Endothelial cell of umbilical vein (primary cell): ENCODE results near the gene IBSP. TPM values are rescaled to one million over a fixed set of nuclear protein-coding genes. Genes with fewer than 3 reads are reported as not detected.

Source experiments
- BruUV-seq: library from RNA; stranded (reverse); fragments of 400-500 nt; replicated peaks from 2 replicates; lab custom pipeline; 2021; lab: Mats Ljungman, UMichigan
- CTCF ChIA-PET: fragments of 300-600, 350-600 bp; sonication (Branson Sonifier 250); formaldehyde crosslinking; loops from one replicate; lab custom pipeline; 2021; ENCODE audit warnings: antibody characterized with exemption, inconsistent platforms; lab: Charles Lee
- POLR2A ChIA-PET: fragments of 300-600, 350-600 bp; sonication (Branson Sonifier 250); formaldehyde crosslinking; loops from one replicate; lab custom pipeline; 2021; ENCODE audit warnings: antibody characterized with exemption, inconsistent platforms; lab: Charles Lee
- DNase-seq: peaks from one replicate; pipeline ENCODE4 v3.0.0-alpha.2; 2011; ENCODE audit warnings: low read depth, low spot score
- FAIRE-seq: peaks from 2 replicates; lab custom pipeline; 2011; peaks lifted over from hg19 to GRCh38; lab: Jason Lieb, UNC
- H2AFZ ChIP-seq: 2 replicates; pipeline ENCODE4 v1.6.0; 2012; ENCODE audit warnings: low read depth, low read length, control low read depth, inconsistent platforms
- H3K27ac ChIP-seq: 2 replicates; pipeline ENCODE4 v1.5.1; 2011; ENCODE audit warnings: low read depth, mild to moderate bottlenecking, control low read depth, low read length, moderate library complexity; ENCODE audit not compliant: insufficient read depth
- H3K27me3 ChIP-seq, 2 experiments: 2 replicates each; pipeline versions ENCODE4 v1.6.0 to v1.6.1; 2011; ENCODE audit warnings: low read length in 2 of 2, mixed read lengths in 1 of 2; ENCODE audit not compliant: control insufficient read depth in 2 of 2, insufficient read depth in 2 of 2
- H3K36me3 ChIP-seq, 2 experiments: 2 replicates in 1 of 2; 3 replicates in 1 of 2; pipeline ENCODE4 v1.5.1; 2011; ENCODE audit warnings: low read length in 2 of 2, mild to moderate bottlenecking in 1 of 2, moderate library complexity in 1 of 2; ENCODE audit not compliant: control insufficient read depth in 2 of 2, insufficient read depth in 2 of 2; ENCODE audit errors: extremely low read depth in 1 of 2
- H3K4me1 ChIP-seq: 3 replicates; pipeline ENCODE4 v1.5.1; 2011; ENCODE audit warnings: mild to moderate bottlenecking, low read length; ENCODE audit not compliant: control insufficient read depth, insufficient read depth; ENCODE audit errors: extremely low read depth
- H3K4me2 ChIP-seq: 2 replicates; pipeline ENCODE4 v1.6.1; 2011; ENCODE audit warnings: low read length, control low read depth, mixed read lengths; ENCODE audit not compliant: insufficient read depth
- H3K4me3 ChIP-seq, 3 experiments: fragments of 200-600 bp in 1 of 3; sonication (generic), shearing (Covaris generic) in 1 of 3; replicated peaks in 1 of 3; 2 replicates each; pipeline ENCODE4 v1.5.1; 2011 to 2016; ENCODE audit warnings: control low read depth in 3 of 3, low read length in 3 of 3, mild to moderate bottlenecking in 2 of 3, inconsistent platforms in 1 of 3, low read depth in 1 of 3, moderate library complexity in 1 of 3; ENCODE audit not compliant: insufficient read depth in 1 of 3
- H3K79me2 ChIP-seq: 2 replicates; pipeline ENCODE4 v1.6.0; 2012; ENCODE audit warnings: low read length, inconsistent platforms; ENCODE audit not compliant: control insufficient read depth, insufficient read depth
- H3K9ac ChIP-seq: replicated peaks from 2 replicates; pipeline ENCODE3; 2011; ENCODE audit warnings: low read length, control low read depth; ENCODE audit not compliant: insufficient read depth; ENCODE audit errors: extremely low read depth
- H3K9me1 ChIP-seq: replicated peaks from 3 replicates; pipeline ENCODE4 v1.6.0; 2011; ENCODE audit warnings: mild to moderate bottlenecking, low read length; ENCODE audit not compliant: control insufficient read depth, insufficient read depth; ENCODE audit errors: extremely low read depth
- H3K9me3 ChIP-seq: replicated peaks from 2 replicates; pipeline ENCODE4 v1.5.1; 2012; ENCODE audit warnings: low read length, inconsistent platforms; ENCODE audit not compliant: control insufficient read depth, insufficient read depth
- H4K20me1 ChIP-seq: replicated peaks from 2 replicates; pipeline ENCODE3; 2011; ENCODE audit warnings: mild to moderate bottlenecking, low read length; ENCODE audit not compliant: control insufficient read depth, insufficient read depth; ENCODE audit errors: extremely low read depth
- CTCF ChIP-seq, 2 donors: IDR thresholded peaks; 1 replicate in 1 of 2; 2 replicates in 1 of 2; pipeline ENCODE4 v1.5.1; 2011; ENCODE audit warnings: low read length in 2 of 2, mild to moderate bottlenecking in 2 of 2, moderate library complexity in 2 of 2, control low read depth in 1 of 2, inconsistent platforms in 1 of 2, low read depth in 1 of 2; ENCODE audit not compliant: insufficient read depth in 1 of 2; ENCODE audit errors: extremely low read depth in 1 of 2
- EZH2 ChIP-seq: IDR thresholded peaks from 2 replicates; pipeline ENCODE4 v1.6.1; 2012; ENCODE audit warnings: borderline replicate concordance, low read depth, mild to moderate bottlenecking, moderate library complexity, low read length, inconsistent platforms; ENCODE audit not compliant: severe bottlenecking
- FOS ChIP-seq: IDR thresholded peaks from 2 replicates; pipeline ENCODE4 v1.6.1; 2011; ENCODE audit warnings: mild to moderate bottlenecking, low read length, moderate library complexity, borderline replicate concordance; ENCODE audit not compliant: insufficient read depth
- GATA2 ChIP-seq: IDR thresholded peaks from 2 replicates; pipeline ENCODE4 v1.7.0; 2011; ENCODE audit warnings: low read depth, mild to moderate bottlenecking, moderate library complexity, mixed read lengths, low read length; ENCODE audit not compliant: insufficient read length, insufficient read depth
- JUN ChIP-seq: IDR thresholded peaks from 2 replicates; pipeline ENCODE4 v1.6.1; 2011; ENCODE audit warnings: borderline replicate concordance, low read depth; ENCODE audit not compliant: insufficient read length, insufficient read depth
- MYC ChIP-seq: IDR thresholded peaks from one replicate; pipeline ENCODE4 v1.6.1; 2011; ENCODE audit warnings: mild to moderate bottlenecking, low read depth, low read length
- POLR2A ChIP-seq: IDR thresholded peaks from 2 replicates; pipeline ENCODE4 v1.6.1; 2012; ENCODE audit warnings: low read depth, mild to moderate bottlenecking, control low read depth, low read length
- POLR2AphosphoS5 ChIP-seq: IDR thresholded peaks from 2 replicates; pipeline ENCODE4 v1.6.1; 2012; ENCODE audit warnings: low read depth, mild to moderate bottlenecking, control low read depth, low read length, moderate library complexity; ENCODE audit not compliant: insufficient read depth
- dilution Hi-C: fragments of 300-500 bp; cut with MboI; formaldehyde crosslinking; loops from one replicate; pipeline ENCODE4 v1.15.0; 2019; ENCODE audit warnings: low sequenced_read_pairs; ENCODE audit not compliant: extremely low pct_ligation_motif_present
- intact Hi-C: fragments of 100-400 bp; cut with micrococcal nuclease; formaldehyde crosslinking; loops from one replicate; pipeline ENCODE4 v1.10.0; 2022
- polyA plus RNA-seq, 4 experiments: library from polyadenylated mRNA; depleted of rRNA in 3 of 4; stranded (reverse) in 3 of 4; unstranded in 1 of 4; fragments of >200 nt; gene quantifications; 2 replicates each; pipeline versions ENCODE4 v1.2.1 to v1.2.3, GENCODE V29; 2011 to 2012; ENCODE audit warnings: missing spikeins in 1 of 4
- total RNA-seq: library from RNA; stranded (reverse); gene quantifications from 2 replicates; pipeline ENCODE4 v1.2.3, GENCODE V29; 2021
- TF ChIP-seq, protein P1 (sequence below): IDR thresholded peaks from 2 replicates; pipeline ENCODE4 v1.6.1; 2011; ENCODE audit not compliant: insufficient read depth, insufficient read length

IBSP gene
- total and polyA plus RNA-seq, 2 donors (not counting 3 experiments of a cell fraction or from before 2014, with no cell fraction given): not detected

DNA sequence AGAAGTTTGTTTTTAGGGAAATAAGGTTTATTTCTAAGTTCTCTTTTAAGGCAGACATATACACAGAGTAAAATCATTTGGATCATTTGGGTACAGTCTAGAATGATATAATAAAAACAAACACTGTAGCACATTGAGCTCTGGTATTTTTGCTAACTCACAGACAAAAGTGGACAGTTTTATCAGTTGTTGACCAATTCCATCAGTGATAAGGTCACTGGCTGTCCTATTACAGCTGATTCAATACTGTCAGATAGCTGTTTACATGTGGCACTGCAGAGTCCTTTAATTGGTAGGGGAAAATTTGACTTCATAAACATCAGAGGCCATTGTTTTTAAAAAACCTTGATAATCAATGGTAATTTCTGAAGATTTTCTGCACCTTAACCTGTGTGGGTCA, 3.5 kb downstream of the IBSP start:
- H3K79me2 ChIP-seq: no peaks in the 10 kb centered on the region
- FAIRE-seq (no peak), DNase-seq (no peak)
- H4K20me1 ChIP-seq: no peaks in the 10 kb centered on the region
- no peak overlapping the region for H3K27ac ChIP-seq
- CTCF ChIA-PET: no interaction called here
- intact Hi-C loops: no loop called here
- TF ChIP-seq POLR2A (no peak), GATA2 (no peak), MYC (no peak), JUN (no peak), CTCF (IDR thresholded peaks at IDR 0.05; ENCODE audit: extremely low read depth in 1 of 2, insufficient read depth in 1 of 2, low read depth in 1 of 2, low read length in 2 of 2) (no peak), EZH2 (no peak)
- TF ChIP-seq, protein P1, sequence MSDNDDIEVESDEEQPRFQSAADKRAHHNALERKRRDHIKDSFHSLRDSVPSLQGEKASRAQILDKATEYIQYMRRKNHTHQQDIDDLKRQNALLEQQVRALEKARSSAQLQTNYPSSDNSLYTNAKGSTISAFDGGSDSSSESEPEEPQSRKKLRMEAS: no peak
- no peaks in the 10 kb centered on the region for H3K9me3 ChIP-seq
- no peak overlapping the region for H3K4me3 ChIP-seq
- peaks cover 0 to 1% of the 10 kb centered on the region in 2 experiments for H3K27me3 ChIP-seq
- H3K4me2 ChIP-seq: no peak overlapping the region
- BruUV-seq: no TSS peak
- H2AFZ ChIP-seq: no peak overlapping the region
- dilution Hi-C loops: no loop called here
- H3K4me1 ChIP-seq: no peaks in the 10 kb centered on the region
- POLR2A ChIA-PET: no interaction called here
- no peak overlapping the region for H3K9ac ChIP-seq
- H3K36me3 ChIP-seq: no peaks in the 10 kb centered on the region
- no peaks in the 10 kb centered on the region for H3K9me1 ChIP-seq

- ChIA-PET CTCF (no interaction called here), POLR2A (no interaction called here)
- no peaks in the 10 kb centered on the region for H3K36me3 ChIP-seq
- peaks cover 0 to 1% of the 10 kb centered on the region in 2 experiments for H3K27me3 ChIP-seq
- TF ChIP-seq, protein P1: no peak
- TF ChIP-seq EZH2 (no peak), POLR2A (no peak), CTCF (IDR thresholded peaks at IDR 0.05; ENCODE audit: extremely low read depth in 1 of 2, insufficient read depth in 1 of 2, low read depth in 1 of 2, low read length in 2 of 2) (no peak), GATA2 (no peak), FOS (no peak), MYC (no peak), POLR2AphosphoS5 (no peak), JUN (no peak)
- FAIRE-seq (no peak), DNase-seq (no peak)
- H3K4me3 ChIP-seq: no peak overlapping the region
- no peaks in the 10 kb centered on the region for H3K9me1 ChIP-seq
- H3K9ac ChIP-seq: no peak overlapping the region
- H4K20me1 ChIP-seq: no peaks in the 10 kb centered on the region
- H3K79me2 ChIP-seq: no peaks in the 10 kb centered on the region
- no peak overlapping the region for H3K27ac ChIP-seq
- H3K9me3 ChIP-seq: no peaks in the 10 kb centered on the region
- no TSS peak for BruUV-seq
- dilution Hi-C loops (no loop called here), intact Hi-C loops (no loop called here)
- H2AFZ ChIP-seq: no peak overlapping the region
- no peak overlapping the region for H3K4me2 ChIP-seq
- no peaks in the 10 kb centered on the region for H3K4me1 ChIP-seq
Measured at GRCh38 chr4:87803421-87803820, 4.1 kb downstream of the IBSP start.
